Progenitor cell of endocrine pancreas (in vitro differentiated cells): ENCODE results near the gene NEDD9. TPM values are rescaled to one million over a fixed set of nuclear protein-coding genes. Genes with fewer than 3 reads are reported as not detected.
A peak's percentile ranks its signal among the peaks of the same experiment; 100 is the strongest.

ENCODE experiments used
- DNase-seq: peaks from one replicate; pipeline ENCODE4 v3.0.0; 2021; ENCODE audit warnings: low spot score; ENCODE audit not compliant: unreplicated experiment
- H3K27ac Mint-ChIP-seq: 2 replicates; pipeline ENCODE4 v1.8.0; 2021; ENCODE audit warnings: mild to moderate bottlenecking, moderate library complexity, mixed read lengths
- H3K27me3 Mint-ChIP-seq: 2 replicates; pipeline ENCODE4 v1.8.0; 2021; ENCODE audit warnings: mixed read lengths
- H3K36me3 Mint-ChIP-seq: 2 replicates; pipeline ENCODE4 v1.8.0; 2022; ENCODE audit warnings: mixed read lengths; ENCODE audit not compliant: insufficient read depth
- H3K4me1 Mint-ChIP-seq: 2 replicates; pipeline ENCODE4 v1.8.0; 2021; ENCODE audit warnings: low read depth, mixed read lengths
- H3K4me3 Mint-ChIP-seq: 2 replicates; pipeline ENCODE4 v1.8.0; 2021; ENCODE audit warnings: low read depth, mild to moderate bottlenecking, moderate library complexity, mixed read lengths
- H3K9me3 Mint-ChIP-seq: 2 replicates; pipeline ENCODE4 v1.8.0; 2021; ENCODE audit warnings: low read depth, mixed read lengths
- CTCF ChIP-seq: fragments of 200-600 bp; sonication (generic); IDR thresholded peaks from one replicate; pipeline ENCODE4 v1.5.0; 2021; ENCODE audit warnings: antibody characterized with exemption, mild to moderate bottlenecking; ENCODE audit not compliant: unreplicated experiment
- total RNA-seq: library from RNA; stranded (reverse); gene quantifications from 2 replicates; pipeline ENCODE4 v1.2.1, GENCODE V29; 2021

Gene NEDD9
- total RNA-seq, 1 donor from 2014 or later, result 14.1 TPM

GRCh38 chr6:11174242-11174611 is 58.2 kb downstream of the NEDD9 start:
- Mint-ChIP-seq H3K27ac (no peak overlapping the region), H3K4me1 (peaks cover 15% of the 10 kb centered on the region), H3K9me3 (peaks cover 5% of the 10 kb centered on the region), H3K4me3 (no peak overlapping the region), H3K27me3 (no peaks in the 10 kb centered on the region), H3K36me3 (no peaks in the 10 kb centered on the region)
- no peak for TF ChIP-seq CTCF
- no peak for DNase-seq

- H3K4me3 Mint-ChIP-seq, result no peak overlapping the region
- peaks cover 5% of the 10 kb centered on the region for H3K9me3 Mint-ChIP-seq
- no peaks in the 10 kb centered on the region for H3K36me3 Mint-ChIP-seq
- peak overlapping the region; percentile 50 for H3K27ac Mint-ChIP-seq
- peaks cover 15% of the 10 kb centered on the region for H3K4me1 Mint-ChIP-seq
- peak; percentile 90 for TF ChIP-seq CTCF
- H3K27me3 Mint-ChIP-seq, result peaks cover 4% of the 10 kb centered on the region
- DNase-seq, result peak; percentile 57
Measured at GRCh38 chr6:11172501-11173327, 59.8 kb downstream of the NEDD9 start.

- no peaks in the 10 kb centered on the region for H3K36me3 Mint-ChIP-seq
- H3K4me3 Mint-ChIP-seq, result no peak overlapping the region
- H3K9me3 Mint-ChIP-seq, result peaks cover 5% of the 10 kb centered on the region
- H3K4me1 Mint-ChIP-seq, result peaks cover 15% of the 10 kb centered on the region
- no peak for TF ChIP-seq CTCF
- peaks cover 4% of the 10 kb centered on the region for H3K27me3 Mint-ChIP-seq
- DNase-seq, result no peak
- no peak overlapping the region for H3K27ac Mint-ChIP-seq
Measured at GRCh38 chr6:11171952-11172351, 60.5 kb downstream of the NEDD9 start.

GRCh38 chr6:11168091-11168635 is 64.3 kb downstream of the NEDD9 start:
- peaks cover 4% of the 10 kb centered on the region for H3K27me3 Mint-ChIP-seq
- H3K4me3 Mint-ChIP-seq, result no peak overlapping the region
- peaks cover 14% of the 10 kb centered on the region for H3K4me1 Mint-ChIP-seq
- no peaks in the 10 kb centered on the region for H3K36me3 Mint-ChIP-seq
- H3K27ac Mint-ChIP-seq, result no peak overlapping the region
- no peak for TF ChIP-seq CTCF
- no peaks in the 10 kb centered on the region for H3K9me3 Mint-ChIP-seq
- DNase-seq, result no peak

GRCh38 chr6:11166948-11167347 is 65.5 kb downstream of the NEDD9 start:
- H3K4me3 Mint-ChIP-seq, result no peak overlapping the region
- no peak for TF ChIP-seq CTCF
- no peak for DNase-seq
- H3K9me3 Mint-ChIP-seq, result no peaks in the 10 kb centered on the region
- H3K4me1 Mint-ChIP-seq, result peaks cover 5% of the 10 kb centered on the region
- no peaks in the 10 kb centered on the region for H3K36me3 Mint-ChIP-seq
- no peak overlapping the region for H3K27ac Mint-ChIP-seq
- H3K27me3 Mint-ChIP-seq, result peaks cover 4% of the 10 kb centered on the region
